Urinary bladder (tissue), 4 donors: Measurements from ENCODE around the gene IFRD2. TPM values are rescaled to one million over a fixed set of nuclear protein-coding genes. Genes with fewer than 3 reads are reported as not detected.

Experiments
- DNase-seq: peaks from one replicate; pipeline ENCODE4 v3.0.0-alpha.2; 2015; ENCODE audit errors: extremely low spot score
- H3K27ac ChIP-seq: one replicate; pipeline ENCODE4 v1.5.1; 2013; ENCODE audit warnings: low read depth, mild to moderate bottlenecking, moderate library complexity
- H3K36me3 ChIP-seq: one replicate; pipeline ENCODE4 v1.6.1; 2013; ENCODE audit warnings: mild to moderate bottlenecking, moderate library complexity; ENCODE audit not compliant: insufficient read depth
- H3K4me1 ChIP-seq: one replicate; pipeline ENCODE4 v1.6.1; 2013; ENCODE audit warnings: mild to moderate bottlenecking, moderate library complexity; ENCODE audit not compliant: insufficient read depth
- H3K4me3 ChIP-seq: one replicate; pipeline ENCODE4 v1.5.1; 2013; ENCODE audit warnings: low read depth, low read length
- WGBS: extraction: QIAGEN DNeasy Blood & Tissue Kit; methylation state at CpG from one replicate; pipeline ENCODE4 v1.1.7; 2013; 5-methylcytosine and 5-hydroxymethylcytosine counted together
- polyA plus RNA-seq: library from polyadenylated mRNA; stranded (reverse); fragments of 200-250 nt; gene quantifications from one replicate; pipeline ENCODE4 v1.2.3, GENCODE V29; 2013
- total RNA-seq: library from RNA; depleted of rRNA; stranded (reverse); fragments of >200 nt; gene quantifications from one replicate; pipeline ENCODE4 v1.2.3, GENCODE V29; 2014
- donor health status: healthy with polysubstance abuse.
- donor health status: healthy.

Gene IFRD2
- total and polyA plus RNA-seq, 2 donors = 19.5 to 52.9 TPM

DNA sequence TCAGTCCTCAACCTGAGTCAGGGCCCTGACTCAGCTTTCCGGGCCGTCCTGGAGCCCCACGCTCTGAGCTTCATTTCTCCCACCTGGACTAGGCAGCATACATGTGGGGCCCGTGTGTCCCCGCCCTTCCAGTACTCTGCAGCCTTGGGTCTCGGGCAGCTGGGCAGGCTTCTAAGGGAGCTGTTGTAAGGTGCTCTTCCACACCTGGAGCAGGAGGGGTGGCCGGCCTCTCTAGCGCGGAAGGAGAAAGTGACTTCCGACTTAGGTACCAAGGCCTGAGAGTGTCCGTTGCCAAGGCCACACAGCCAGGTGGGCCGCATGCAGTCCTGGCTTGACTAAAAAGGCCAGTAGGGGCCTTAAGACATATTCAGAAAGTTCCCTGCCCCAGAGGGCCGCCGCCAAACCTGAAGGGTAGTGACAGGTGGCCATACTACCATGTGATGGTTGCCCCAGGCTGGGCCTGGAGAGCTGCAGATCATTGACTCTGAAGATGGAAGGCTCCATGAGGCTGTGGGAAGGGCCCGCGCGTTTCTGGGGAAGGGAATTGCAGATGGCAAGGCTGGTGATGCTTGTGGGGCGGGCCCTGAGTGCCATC, 32.7 kb downstream of the IFRD2 start:
- no peaks in the 10 kb centered on the region for H3K36me3 ChIP-seq
- H3K4me3 ChIP-seq = no peak overlapping the region
- no peak for DNase-seq
- no peaks in the 10 kb centered on the region for H3K4me1 ChIP-seq
- H3K27ac ChIP-seq = peak overlapping the region; percentile 60
- 57% methylated on average over 18 of the region's 18 CpGs for WGBS

GRCh38 chr3:50258979-50259378, 33.2 kb downstream of the IFRD2 start:
- 75% methylated on average over 16 of the region's 16 CpGs for WGBS
- no peaks in the 10 kb centered on the region for H3K4me1 ChIP-seq
- H3K36me3 ChIP-seq = no peaks in the 10 kb centered on the region

DNA sequence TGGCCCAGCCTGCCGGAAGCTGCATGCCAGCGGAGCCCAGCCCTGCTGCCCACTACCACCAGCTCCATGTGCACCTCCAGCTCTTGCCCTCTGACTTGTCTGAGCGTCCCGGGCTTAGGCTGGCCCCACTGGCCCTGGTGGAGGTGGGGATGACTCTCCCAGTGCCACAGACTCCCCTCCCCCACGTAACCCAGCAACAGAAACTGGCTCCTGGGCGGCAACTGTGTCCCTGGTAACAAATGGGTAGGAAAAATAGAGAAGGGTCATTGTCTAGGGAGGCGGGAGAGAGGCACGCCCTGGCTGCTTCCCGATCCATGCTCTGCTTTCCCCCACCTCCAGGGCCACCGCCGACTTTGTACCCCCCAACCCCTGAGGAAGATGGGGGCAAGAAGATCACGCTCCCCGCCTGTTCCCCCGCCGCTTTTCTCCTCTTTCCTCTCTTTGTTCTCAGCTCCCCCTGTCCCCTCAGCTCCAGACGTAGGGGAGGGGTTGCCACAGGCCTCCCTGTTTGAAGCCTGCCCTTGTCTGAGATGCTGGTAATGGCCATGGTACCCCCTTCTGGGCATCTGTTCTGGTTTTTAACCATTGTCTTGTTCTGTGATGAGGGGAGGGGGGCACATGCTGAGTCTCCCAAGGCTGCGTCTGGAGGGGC, 34.1 kb downstream of the IFRD2 start:
- 84% methylated on average over 17 of the region's 17 CpGs for WGBS
- Histone ChIP-seq H3K27ac (no peak overlapping the region), H3K36me3 (no peaks in the 10 kb centered on the region), H3K4me3 (no peak overlapping the region), H3K4me1 (no peaks in the 10 kb centered on the region)
- DNase-seq = no peak

More at GRCh38 chr3:50258979-50259378, 33.2 kb downstream of the IFRD2 start:
- Histone ChIP-seq H3K4me3 (no peak overlapping the region), H3K27ac (no peak overlapping the region)
- no peak for DNase-seq

GRCh38 chr3:50256978-50257890, 35.0 kb downstream of the IFRD2 start:
- WGBS = 87% methylated on average over 20 of the region's 20 CpGs
- Histone ChIP-seq H3K36me3 (no peaks in the 10 kb centered on the region), H3K4me1 (no peaks in the 10 kb centered on the region), H3K4me3 (no peak overlapping the region), H3K27ac (no peak overlapping the region)
- DNase-seq = no peak

GRCh38 chr3:50255251-50255615, 37.0 kb downstream of the IFRD2 start:
- no peaks in the 10 kb centered on the region for H3K36me3 ChIP-seq

GRCh38 chr3:50254577-50255250, 37.5 kb downstream of the IFRD2 start:
- Histone ChIP-seq H3K4me3 (no peak overlapping the region), H3K36me3 (no peaks in the 10 kb centered on the region), H3K27ac (peak overlapping the region; percentile 68), H3K4me1 (no peaks in the 10 kb centered on the region)
- DNase-seq = no peak
- WGBS = 75% methylated on average over 8 of the region's 8 CpGs

More at GRCh38 chr3:50255251-50255615, 37.0 kb downstream of the IFRD2 start:
- WGBS = 82% methylated on average over 9 of the region's 9 CpGs
- Histone ChIP-seq H3K27ac (peak overlapping the region; percentile 55), H3K4me3 (no peak overlapping the region), H3K4me1 (no peaks in the 10 kb centered on the region)
- no peak for DNase-seq

- no peak for DNase-seq
- Histone ChIP-seq H3K36me3 (no peaks in the 10 kb centered on the region), H3K27ac (no peak overlapping the region), H3K4me3 (no peak overlapping the region), H3K4me1 (no peaks in the 10 kb centered on the region)
- 73% methylated on average over 8 of the region's 8 CpGs for WGBS
These were observed 41.0 kb downstream of the IFRD2 start for GRCh38 chr3:50251220-50251619.

DNA sequence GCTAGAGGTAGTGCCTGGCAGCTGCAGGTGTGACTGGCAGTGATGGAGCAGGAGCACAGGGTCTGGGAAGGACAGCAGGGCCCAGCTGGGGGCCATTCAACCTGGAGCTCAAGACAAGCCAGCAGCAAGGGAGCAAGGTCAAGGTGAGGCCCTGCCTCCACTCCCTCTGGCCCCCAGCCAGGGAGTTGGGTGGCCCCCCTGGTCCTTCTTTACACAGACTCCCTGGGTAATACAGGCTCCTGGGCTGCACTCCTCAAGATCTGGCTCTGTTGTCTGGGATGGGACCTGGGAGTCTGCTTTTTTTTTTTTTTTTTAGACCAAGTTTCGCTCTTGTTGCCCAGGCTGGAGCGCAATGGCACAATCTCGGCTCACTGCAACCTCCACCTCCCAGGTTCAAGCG, 41.7 kb downstream of the IFRD2 start:
- Histone ChIP-seq H3K27ac (no peak overlapping the region), H3K4me1 (no peaks in the 10 kb centered on the region), H3K36me3 (no peaks in the 10 kb centered on the region), H3K4me3 (no peak overlapping the region)
- no peak for DNase-seq
- 92% methylated on average over 4 of the region's 4 CpGs for WGBS

DNA sequence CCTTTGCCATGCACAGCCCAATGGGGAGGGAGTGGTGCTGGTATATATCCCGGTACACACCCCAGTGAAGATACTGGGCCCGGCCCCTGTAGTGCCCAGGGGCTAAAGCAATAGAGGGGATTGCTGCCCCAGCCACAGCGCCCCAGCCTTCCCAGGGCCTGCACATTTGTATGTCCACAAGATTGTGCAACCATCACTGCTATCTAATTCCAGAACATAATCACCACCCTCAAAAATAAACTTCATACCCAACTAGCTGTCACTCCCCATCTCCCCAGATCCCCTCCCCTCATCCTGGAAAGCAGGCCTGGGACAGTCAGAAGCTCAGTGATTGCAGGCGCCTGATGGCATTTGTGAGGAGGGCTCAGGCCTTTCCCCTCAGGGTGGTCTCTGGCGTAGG, 42.8 kb downstream of the IFRD2 start:
- H3K36me3 ChIP-seq = no peaks in the 10 kb centered on the region
- H3K4me1 ChIP-seq = no peaks in the 10 kb centered on the region
- H3K4me3 ChIP-seq = no peak overlapping the region
- DNase-seq = no peak
- WGBS = 87% methylated on average over 5 of the region's 5 CpGs
- no peak overlapping the region for H3K27ac ChIP-seq

DNA sequence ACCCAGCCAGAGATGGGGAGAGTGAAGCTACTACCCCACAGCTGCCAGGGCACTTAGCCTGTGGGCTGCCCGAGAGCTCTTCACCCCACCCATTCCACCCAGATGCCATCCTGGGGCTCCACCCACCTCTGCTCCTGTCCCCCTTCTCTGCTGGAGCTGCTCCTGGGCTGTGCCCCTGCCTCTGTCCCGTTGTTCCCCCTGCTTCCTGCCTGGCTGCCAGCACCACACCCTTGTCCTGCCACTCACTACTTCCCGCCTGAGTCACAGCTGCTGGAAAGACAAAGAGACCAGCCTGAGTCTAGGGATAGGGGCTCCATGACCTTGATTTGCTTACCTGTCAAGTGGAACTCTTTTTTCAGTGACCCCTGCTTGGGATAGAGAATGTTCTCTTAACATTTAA, 43.8 kb downstream of the IFRD2 start:
- Histone ChIP-seq H3K4me1 (no peaks in the 10 kb centered on the region), H3K4me3 (no peak overlapping the region), H3K36me3 (no peaks in the 10 kb centered on the region), H3K27ac (no peak overlapping the region)
- DNase-seq = no peak
- 26% methylated on average over 3 of the region's 3 CpGs for WGBS

GRCh38 chr3:50246517-50246954, 45.7 kb downstream of the IFRD2 start:
- Histone ChIP-seq H3K4me1 (no peaks in the 10 kb centered on the region), H3K4me3 (no peak overlapping the region), H3K27ac (peak overlapping the region; percentile 0), H3K36me3 (no peaks in the 10 kb centered on the region)
- 24% methylated on average over 10 of the region's 10 CpGs for WGBS
- no peak for DNase-seq

DNA sequence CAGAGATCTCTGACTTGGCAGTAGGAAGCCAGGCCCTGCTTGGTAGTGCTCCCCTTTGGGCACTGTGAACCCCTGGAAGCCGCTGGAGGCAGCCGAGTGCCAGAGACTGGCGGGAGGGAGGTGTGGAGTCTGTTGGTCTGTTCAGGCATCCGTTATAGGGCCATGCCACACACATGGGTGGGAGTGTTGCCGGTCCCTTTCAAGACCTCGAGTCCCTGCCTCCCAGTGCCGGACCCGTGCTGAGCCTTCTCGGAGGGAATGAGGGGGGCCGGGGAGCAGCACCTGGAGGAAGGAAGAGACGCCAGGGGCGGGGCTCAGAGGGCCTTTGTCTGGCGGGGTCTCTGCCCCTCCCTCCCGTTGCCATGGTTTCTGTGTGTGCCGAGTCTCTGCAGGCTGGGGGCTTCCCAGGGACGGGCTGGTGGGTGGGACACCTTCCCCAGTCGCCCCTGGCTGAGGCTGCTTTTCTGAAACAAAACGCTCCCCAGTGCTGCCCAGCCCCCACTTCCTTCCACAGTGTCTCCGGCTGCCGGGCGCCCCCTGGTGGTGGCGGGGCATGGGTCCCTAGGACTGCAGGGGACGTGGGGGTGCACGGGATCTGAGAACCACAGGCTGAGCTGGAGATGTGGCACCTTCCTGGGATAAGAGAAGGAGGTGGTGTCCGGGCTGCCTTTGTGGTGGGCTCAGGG, 46.3 kb downstream of the IFRD2 start:
- no peak for DNase-seq
- Histone ChIP-seq H3K27ac (peak overlapping the region; percentile 70), H3K4me1 (no peaks in the 10 kb centered on the region), H3K4me3 (peak overlapping the region; percentile 40), H3K36me3 (no peaks in the 10 kb centered on the region)
- 2% methylated on average over 25 of the region's 25 CpGs for WGBS

DNA sequence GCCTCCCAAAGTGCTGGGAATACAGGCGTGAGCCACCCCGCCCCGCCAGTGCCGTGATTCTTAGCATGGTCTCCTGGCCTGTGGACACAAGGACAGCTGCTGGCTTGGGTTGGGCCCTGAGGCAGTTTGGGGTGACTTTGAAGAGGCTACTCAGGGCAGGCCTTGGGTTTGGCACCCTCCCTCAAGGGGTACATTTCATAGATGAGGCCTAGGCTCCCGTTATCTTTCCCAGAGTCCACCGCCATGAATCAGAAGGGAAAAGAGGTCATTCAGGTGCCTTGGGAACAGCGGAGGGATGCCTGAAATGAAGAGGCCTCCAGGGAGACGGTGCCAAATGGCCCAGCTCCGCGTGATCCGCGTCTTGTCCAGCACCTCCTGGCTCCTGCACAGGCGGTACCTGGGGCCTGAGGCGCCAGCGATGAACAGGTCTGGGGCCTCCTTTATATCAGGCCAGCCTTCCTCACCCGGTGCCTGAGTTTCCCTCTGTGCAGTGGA, 46.9 kb downstream of the IFRD2 start:
- WGBS = 62% methylated on average over 16 of the region's 16 CpGs
- H3K4me1 ChIP-seq = no peaks in the 10 kb centered on the region
- H3K27ac ChIP-seq = peak overlapping the region; percentile 3
- DNase-seq = no peak
- no peak overlapping the region for H3K4me3 ChIP-seq
- no peaks in the 10 kb centered on the region for H3K36me3 ChIP-seq
